Activated CD4-positive, alpha-beta T cell treated with anti-CD3 and anti-CD28 coated beads for 36 hours (primary cell): ENCODE measurements around the gene MACROD2. TPM values are rescaled to one million over a fixed set of nuclear protein-coding genes. Genes with fewer than 3 reads are reported as not detected.

ENCODE experiments used
- ATAC-seq: fragments of 200-7000 bp; cut with Tn5 transposase; one replicate; pipeline ENCODE4 v1.10.0; 2021; ENCODE audit warnings: mild to moderate bottlenecking, moderate library complexity
- CTCF ChIA-PET: fragments of 350-600 bp; sonication (Branson Sonifier 250); formaldehyde crosslinking; loops from one replicate; lab custom pipeline; 2021; ENCODE audit warnings: antibody characterized with exemption; lab: Charles Lee
- POLR2A ChIA-PET: fragments of 350-600 bp; sonication (Branson Sonifier 250); formaldehyde crosslinking; loops from one replicate; lab custom pipeline; 2021; ENCODE audit warnings: antibody characterized with exemption, inconsistent platforms; lab: Charles Lee
- DNase-seq: peaks from one replicate; pipeline ENCODE4 v3.0.0-alpha.2; 2020
- H3K27ac Mint-ChIP-seq: one replicate; pipeline ENCODE4 v1.8.0; 2021; ENCODE audit warnings: mixed read lengths
- H3K27me3 Mint-ChIP-seq: one replicate; pipeline ENCODE4 v1.8.0; 2021; ENCODE audit warnings: mixed read lengths
- H3K36me3 Mint-ChIP-seq: one replicate; pipeline ENCODE4 v1.8.0; 2021; ENCODE audit warnings: low read depth, mixed read lengths
- H3K4me1 Mint-ChIP-seq: one replicate; pipeline ENCODE4 v1.8.0; 2021; ENCODE audit warnings: mixed read lengths
- H3K4me3 Mint-ChIP-seq: one replicate; pipeline ENCODE4 v1.8.0; 2021; ENCODE audit warnings: mild to moderate bottlenecking, moderate library complexity, mixed read lengths
- H3K9me3 Mint-ChIP-seq: one replicate; pipeline ENCODE4 v1.8.0; 2021; ENCODE audit warnings: low read depth, mixed read lengths
- intact Hi-C, 2 experiments: fragments of 100-400 bp; cut with DNase I in 1 of 2; cut with micrococcal nuclease in 1 of 2; formaldehyde crosslinking; loops; one replicate each; pipeline versions ENCODE4 v1.14.2 to v1.15.1; 2022 to 2024; cut with DNase I, micrococcal nuclease
- total RNA-seq, 2 experiments: library from RNA; stranded (reverse); gene quantifications; one replicate each; pipeline ENCODE4 v1.2.3, GENCODE V29; 2021

MACROD2 gene
- total RNA-seq, 2 experiments from 2014 or later, result not detected

DNA sequence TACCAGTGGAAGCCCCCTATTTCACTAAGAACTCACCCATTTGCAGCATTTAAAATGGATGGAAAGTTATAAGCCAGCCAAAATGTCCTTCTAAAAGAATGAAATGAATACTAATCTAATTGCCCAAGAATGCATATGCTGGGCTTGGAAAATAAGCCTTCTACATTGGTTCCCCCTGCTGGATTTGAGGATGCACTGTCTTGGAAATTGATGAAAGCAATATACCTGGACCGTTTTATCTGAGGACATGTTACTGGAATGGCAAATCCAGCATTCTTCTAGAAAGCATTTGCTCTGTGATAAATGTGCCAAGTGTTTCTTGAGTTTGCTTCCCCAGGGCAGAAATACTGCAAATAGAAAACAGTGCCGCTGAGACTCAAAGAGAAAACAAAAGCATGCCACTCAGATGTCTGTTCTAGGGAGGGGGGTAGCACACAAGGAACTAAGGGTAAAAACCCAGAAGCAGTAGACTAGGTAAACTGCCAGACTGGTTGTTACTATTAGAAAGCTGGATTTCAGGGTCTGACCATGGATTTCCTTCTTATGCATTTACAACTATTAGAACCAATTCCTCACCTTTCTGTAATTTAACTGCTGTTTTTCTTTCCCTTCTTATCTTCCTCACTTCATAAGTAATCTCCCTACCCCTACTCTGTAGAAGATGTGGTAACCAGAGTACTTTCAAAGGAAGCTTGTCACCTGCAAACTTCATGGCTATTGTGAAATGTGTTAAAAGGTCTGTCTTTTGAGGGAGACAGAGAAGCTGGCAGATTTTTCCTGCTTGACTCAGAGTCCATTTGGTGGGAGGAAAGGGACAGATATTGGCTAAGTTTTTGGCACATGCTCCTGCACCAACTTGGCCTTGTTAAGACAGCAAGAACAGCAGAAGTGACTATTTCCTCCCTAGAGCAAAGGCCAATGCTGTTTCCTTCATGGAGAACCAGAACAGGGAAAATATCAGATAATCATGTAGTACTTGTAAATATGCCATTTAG, 1935.3 kb downstream of the MACROD2 start:
- Mint-ChIP-seq H3K4me1 (no peaks in the 10 kb centered on the region), H3K4me3 (no peak overlapping the region), H3K27me3 (no peaks in the 10 kb centered on the region), H3K36me3 (no peaks in the 10 kb centered on the region), H3K27ac (no peak overlapping the region), H3K9me3 (no peaks in the 10 kb centered on the region)
- CTCF ChIA-PET, result interaction anchor here (0.6 kb wide), 1 partner anchor 629 kb away, joined by 3 read pairs; no protein-coding TSS in a partner anchor
- POLR2A ChIA-PET, result no interaction called here
- ATAC-seq (no peak), DNase-seq (no peak)
- intact Hi-C loops, result no loop called here

DNA sequence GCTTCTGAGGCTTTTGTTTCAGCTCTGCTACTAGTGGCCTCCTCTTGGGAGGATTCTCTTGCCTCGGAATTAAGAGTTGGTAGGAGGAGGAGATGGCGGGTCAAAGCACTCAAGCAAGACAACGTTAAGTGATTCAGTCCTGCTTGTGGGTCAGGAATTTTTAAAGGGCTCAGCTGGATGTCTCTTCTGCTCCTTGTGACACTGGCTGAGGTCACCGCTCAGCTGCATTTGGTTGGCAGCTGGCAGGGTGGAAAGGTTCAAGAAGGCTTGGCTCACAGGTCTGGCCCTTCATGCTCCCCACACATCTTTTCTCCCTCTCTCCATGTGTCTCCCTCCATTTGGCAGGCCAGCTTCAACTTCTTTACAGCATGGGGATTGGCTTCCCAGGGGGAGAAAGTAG, 1936.6 kb downstream of the MACROD2 start:
- CTCF ChIA-PET, result no interaction called here
- POLR2A ChIA-PET, result no interaction called here
- Mint-ChIP-seq H3K4me1 (no peaks in the 10 kb centered on the region), H3K36me3 (no peaks in the 10 kb centered on the region), H3K27me3 (no peaks in the 10 kb centered on the region), H3K27ac (no peak overlapping the region), H3K9me3 (no peaks in the 10 kb centered on the region), H3K4me3 (no peak overlapping the region)
- intact Hi-C loops, result no loop called here
- no peak for ATAC-seq
- no peak for DNase-seq

DNA sequence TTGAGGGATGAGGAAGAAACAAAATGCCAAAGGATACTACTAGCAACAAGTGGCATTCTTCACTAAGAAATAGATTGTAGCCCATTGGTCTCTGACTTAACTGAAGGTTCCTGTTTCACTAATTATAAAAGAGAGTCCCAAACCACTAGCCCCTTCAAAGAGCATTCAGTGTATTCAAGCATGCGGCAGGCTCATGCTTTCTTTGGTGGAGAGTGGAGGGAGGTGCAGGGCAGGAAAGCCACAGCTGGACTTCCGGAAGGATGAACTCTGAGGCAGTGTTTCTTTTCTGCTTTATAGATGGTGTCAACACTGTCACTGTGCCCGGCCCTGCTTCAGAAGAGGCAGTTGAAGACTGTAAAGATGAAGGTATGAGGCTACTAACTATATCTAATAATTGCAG, 1941.9 kb downstream of the MACROD2 start:
- Mint-ChIP-seq H3K4me1 (no peaks in the 10 kb centered on the region), H3K27me3 (no peaks in the 10 kb centered on the region), H3K4me3 (no peak overlapping the region), H3K27ac (no peak overlapping the region), H3K9me3 (peaks cover 5% of the 10 kb centered on the region), H3K36me3 (no peaks in the 10 kb centered on the region)
- DNase-seq, result no peak
- ATAC-seq, result no peak
- ChIA-PET CTCF (no interaction called here), POLR2A (no interaction called here)
- intact Hi-C loops, result no loop called here

- Mint-ChIP-seq H3K4me3 (no peak overlapping the region), H3K27ac (no peak overlapping the region), H3K9me3 (peaks cover 5% of the 10 kb centered on the region), H3K27me3 (no peaks in the 10 kb centered on the region), H3K4me1 (no peaks in the 10 kb centered on the region), H3K36me3 (no peaks in the 10 kb centered on the region)
- ChIA-PET POLR2A (no interaction called here), CTCF (interaction anchor here (1.2 kb wide), 1 partner anchor 84 kb away, joined by 3 read pairs; no protein-coding TSS in a partner anchor)
- no peak for DNase-seq
- intact Hi-C loops, result no loop called here
- ATAC-seq, result no peak
Observed at GRCh38 chr20:15938847-15939246, 1943.5 kb downstream of the MACROD2 start.

DNA sequence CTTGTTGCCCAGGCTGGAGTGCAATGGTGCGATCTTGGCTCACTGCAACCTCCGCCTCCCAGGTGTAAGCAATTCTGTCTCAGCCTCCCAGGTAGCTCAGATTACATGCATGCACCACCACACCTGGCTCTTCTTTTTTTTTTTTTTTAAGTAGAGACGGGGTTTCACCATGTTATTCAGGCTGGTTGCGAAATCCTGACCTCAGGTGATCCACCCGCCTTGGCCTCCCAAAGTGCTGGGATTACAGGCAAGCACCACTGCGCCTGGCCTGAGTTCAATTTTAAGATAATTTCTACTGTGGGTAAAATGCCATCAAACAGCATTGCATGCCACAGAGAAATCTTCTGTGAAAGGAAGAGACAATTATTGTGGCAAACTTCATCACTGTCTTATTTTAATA, 1944.8 kb downstream of the MACROD2 start:
- ChIA-PET POLR2A (no interaction called here), CTCF (no interaction called here)
- peaks cover 5% of the 10 kb centered on the region for H3K9me3 Mint-ChIP-seq
- H3K27ac Mint-ChIP-seq, result no peak overlapping the region
- no peaks in the 10 kb centered on the region for H3K36me3 Mint-ChIP-seq
- H3K4me3 Mint-ChIP-seq, result no peak overlapping the region
- intact Hi-C loops, result no loop called here
- ATAC-seq (no peak), DNase-seq (no peak)
- H3K27me3 Mint-ChIP-seq, result no peaks in the 10 kb centered on the region
- no peaks in the 10 kb centered on the region for H3K4me1 Mint-ChIP-seq

GRCh38 chr20:15942130-15942529, 1946.8 kb downstream of the MACROD2 start:
- DNase-seq (no peak), ATAC-seq (no peak)
- H3K4me3 Mint-ChIP-seq, result no peak overlapping the region
- intact Hi-C loops, result no loop called here
- H3K9me3 Mint-ChIP-seq, result peaks cover 5% of the 10 kb centered on the region
- H3K27ac Mint-ChIP-seq, result no peak overlapping the region
- POLR2A ChIA-PET, result no interaction called here
- CTCF ChIA-PET, result interaction anchor here (1.3 kb wide), 1 partner anchor 27 kb away, joined by 4 read pairs; no protein-coding TSS in a partner anchor
- no peaks in the 10 kb centered on the region for H3K4me1 Mint-ChIP-seq
- H3K36me3 Mint-ChIP-seq, result no peaks in the 10 kb centered on the region
- no peaks in the 10 kb centered on the region for H3K27me3 Mint-ChIP-seq

DNA sequence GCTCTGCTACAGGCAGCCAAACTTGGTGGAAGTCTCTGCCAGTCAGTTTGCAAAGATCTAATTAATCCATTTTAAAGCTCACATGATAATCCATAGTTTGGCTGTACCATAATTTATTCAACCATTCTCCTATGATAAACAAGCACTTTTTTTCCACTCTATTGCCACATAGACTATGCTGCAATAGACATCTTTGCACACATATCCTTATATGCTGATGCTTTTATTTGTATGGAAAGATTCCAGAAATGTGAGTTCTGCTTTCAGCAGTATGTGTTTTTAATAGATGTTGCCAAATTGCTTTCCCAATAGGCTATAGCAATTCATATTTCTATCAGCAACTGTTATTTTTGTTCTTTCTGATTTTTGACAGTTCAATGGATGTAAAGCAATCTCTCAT, 1950.0 kb downstream of the MACROD2 start:
- ChIA-PET CTCF (no interaction called here), POLR2A (no interaction called here)
- DNase-seq (no peak), ATAC-seq (no peak)
- Mint-ChIP-seq H3K36me3 (no peaks in the 10 kb centered on the region), H3K27me3 (no peaks in the 10 kb centered on the region), H3K4me3 (no peak overlapping the region), H3K9me3 (no peaks in the 10 kb centered on the region), H3K4me1 (no peaks in the 10 kb centered on the region), H3K27ac (no peak overlapping the region)
- intact Hi-C loops, result no loop called here

- H3K27ac Mint-ChIP-seq, result no peak overlapping the region
- no peaks in the 10 kb centered on the region for H3K27me3 Mint-ChIP-seq
- no peak for ATAC-seq
- no peaks in the 10 kb centered on the region for H3K4me1 Mint-ChIP-seq
- H3K9me3 Mint-ChIP-seq, result peaks cover 8% of the 10 kb centered on the region
- no peak for DNase-seq
- H3K4me3 Mint-ChIP-seq, result no peak overlapping the region
- ChIA-PET CTCF (no interaction called here), POLR2A (no interaction called here)
- H3K36me3 Mint-ChIP-seq, result no peaks in the 10 kb centered on the region
- intact Hi-C loops, result no loop called here
Observed at GRCh38 chr20:15949391-15949790, 1954.1 kb downstream of the MACROD2 start.

GRCh38 chr20:15951658-15952057, 1956.3 kb downstream of the MACROD2 start:
- intact Hi-C loops, result no loop called here
- Mint-ChIP-seq H3K4me3 (no peak overlapping the region), H3K27me3 (no peaks in the 10 kb centered on the region), H3K9me3 (peaks cover 8% of the 10 kb centered on the region), H3K36me3 (no peaks in the 10 kb centered on the region), H3K4me1 (no peaks in the 10 kb centered on the region), H3K27ac (no peak overlapping the region)
- CTCF ChIA-PET, result no interaction called here
- DNase-seq (no peak), ATAC-seq (no peak)
- POLR2A ChIA-PET, result no interaction called here

DNA sequence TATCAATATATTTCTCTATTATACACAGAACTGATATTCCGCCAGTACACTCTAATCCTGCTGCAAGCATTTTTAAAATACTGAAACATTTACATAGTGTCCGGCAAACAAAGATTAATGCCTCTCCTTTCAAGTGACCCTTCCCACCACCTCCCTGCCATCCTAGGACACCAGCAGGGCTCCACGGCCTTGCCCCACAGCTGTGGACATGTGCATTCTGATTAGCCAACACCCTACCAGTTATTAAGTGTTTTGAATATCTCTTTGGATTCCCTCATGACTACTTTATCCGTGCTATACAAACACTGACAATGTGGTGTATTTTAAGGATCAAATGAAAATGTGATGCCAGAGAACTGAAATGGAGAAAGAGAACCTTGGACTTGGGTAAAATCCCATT, 1962.8 kb downstream of the MACROD2 start:
- no peak overlapping the region for H3K27ac Mint-ChIP-seq
- no peaks in the 10 kb centered on the region for H3K4me1 Mint-ChIP-seq

GRCh38 chr20:15965165-15965564, 1969.8 kb downstream of the MACROD2 start:
- no peak for ATAC-seq
- Mint-ChIP-seq H3K27ac (no peak overlapping the region), H3K27me3 (no peaks in the 10 kb centered on the region), H3K4me1 (no peaks in the 10 kb centered on the region), H3K9me3 (peaks cover 2% of the 10 kb centered on the region), H3K36me3 (no peaks in the 10 kb centered on the region), H3K4me3 (no peak overlapping the region)
- ChIA-PET POLR2A (no interaction called here), CTCF (no interaction called here)
- intact Hi-C loops, result no loop called here
- DNase-seq, result no peak

More for the DNA sequence above, 1962.8 kb downstream of the MACROD2 start:
- H3K27me3 Mint-ChIP-seq, result no peaks in the 10 kb centered on the region
- peaks cover 2% of the 10 kb centered on the region for H3K9me3 Mint-ChIP-seq
- intact Hi-C loops, result no loop called here
- no peaks in the 10 kb centered on the region for H3K36me3 Mint-ChIP-seq
- no peak overlapping the region for H3K4me3 Mint-ChIP-seq
- no peak for ATAC-seq
- no peak for DNase-seq
- ChIA-PET POLR2A (no interaction called here), CTCF (no interaction called here)

DNA sequence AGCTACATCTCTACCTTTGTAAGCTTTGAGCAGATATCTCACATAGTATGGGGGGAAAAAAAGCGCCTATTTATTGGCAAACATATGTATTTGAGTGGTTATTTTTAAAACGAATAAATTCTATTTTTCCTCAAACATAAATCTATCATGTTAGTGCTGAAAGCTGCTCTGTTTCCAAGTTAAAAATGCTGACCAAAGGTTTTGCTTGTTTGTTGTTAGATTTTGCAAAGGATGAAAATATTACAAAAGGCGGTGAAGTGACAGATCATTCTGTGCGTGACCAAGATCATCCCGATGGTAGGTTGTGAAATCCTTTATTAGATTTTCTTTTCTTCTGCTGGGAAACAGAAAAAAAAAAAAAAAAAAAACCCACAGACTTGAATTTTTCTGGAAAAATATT, 1972.0 kb downstream of the MACROD2 start:
- Mint-ChIP-seq H3K27ac (no peak overlapping the region), H3K27me3 (no peaks in the 10 kb centered on the region), H3K4me3 (no peak overlapping the region), H3K36me3 (no peaks in the 10 kb centered on the region), H3K4me1 (no peaks in the 10 kb centered on the region), H3K9me3 (peaks cover 7% of the 10 kb centered on the region)
- intact Hi-C loops, result no loop called here
- DNase-seq (no peak), ATAC-seq (no peak)
- CTCF ChIA-PET, result interaction anchor here (1.2 kb wide), 1 partner anchor 79 kb away, joined by 3 read pairs; no protein-coding TSS in a partner anchor
- POLR2A ChIA-PET, result no interaction called here
